GM12878 (cell line): ENCODE results near the gene SMO. TPM values are rescaled to one million over a fixed set of nuclear protein-coding genes. Genes with fewer than 3 reads are reported as not detected.

Source experiments
- ATAC-seq: fragments of 200-7000 bp; cut with Tn5 transposase; 3 replicates; pipeline ENCODE4 v1.9.1; 2020; ENCODE audit warnings: mild to moderate bottlenecking, moderate library complexity
- BruUV-seq: library from RNA; stranded (reverse); fragments of 400-500 nt; replicated peaks from 2 replicates; lab custom pipeline; 2021; lab: Mats Ljungman, UMichigan
- CTCF ChIA-PET: fragments of 300-600 bp; sonication (Branson Sonifier 250); formaldehyde crosslinking; extraction: SDS; loops from one replicate; lab custom pipeline; 2021; ENCODE audit warnings: inconsistent platforms; lab: Yijun Ruan, JAX
- POLR2A ChIA-PET: fragments of 350-600 bp; formaldehyde crosslinking; extraction: SDS; loops from one replicate; lab custom pipeline; 2021; ENCODE audit warnings: inconsistent platforms; lab: Charles Lee
- RAD21 ChIA-PET: fragments of 300-600 bp; sonication (Branson Sonifier 250); formaldehyde crosslinking; loops from one replicate; lab custom pipeline; 2023; ENCODE audit warnings: antibody characterized with exemption; ENCODE audit not compliant: unreplicated experiment; lab: Charles Lee
- SMC1A ChIA-PET: fragments of 300-600 bp; sonication (Branson Sonifier 250); formaldehyde crosslinking; loops from one replicate; lab custom pipeline; 2023; ENCODE audit not compliant: unreplicated experiment, uncharacterized antibody; lab: Charles Lee
- DNase-seq: peaks from one replicate; pipeline ENCODE4 v3.0.0-alpha.2; 2011; ENCODE audit warnings: low read depth, low spot score
- FAIRE-seq: peaks from 3 replicates; lab custom pipeline; 2011; peaks lifted over from hg19 to GRCh38; lab: Jason Lieb, UNC
- H2AFZ ChIP-seq: 2 replicates; pipeline ENCODE4 v1.6.0; 2011; ENCODE audit warnings: low read depth, low read length, control low read depth; ENCODE audit not compliant: control insufficient read depth
- H3K27ac ChIP-seq: 2 replicates; pipeline ENCODE4 v1.5.1; 2011; ENCODE audit warnings: control low read depth; ENCODE audit not compliant: control insufficient read depth, insufficient read depth
- H3K27me3 ChIP-seq, 2 experiments: replicated peaks in 1 of 2; 2 replicates each; pipeline versions ENCODE4 v1.6.0 to v1.6.1; 2011; ENCODE audit warnings: low read length in 1 of 2; ENCODE audit not compliant: control insufficient read depth in 2 of 2, insufficient read depth in 2 of 2
- H3K36me3 ChIP-seq, 2 experiments: 2 replicates each; pipeline ENCODE4 v1.5.1; 2011; ENCODE audit warnings: low read length in 1 of 2; ENCODE audit not compliant: control insufficient read depth in 2 of 2, insufficient read depth in 2 of 2
- H3K4me1 ChIP-seq: 2 replicates; pipeline ENCODE4 v1.6.1; 2011; ENCODE audit warnings: mild to moderate bottlenecking, low read length, moderate library complexity, mixed read lengths; ENCODE audit not compliant: control insufficient read depth, insufficient read depth
- H3K4me2 ChIP-seq: 2 replicates; pipeline ENCODE4 v1.6.0; 2011; ENCODE audit warnings: control low read depth; ENCODE audit not compliant: control insufficient read depth, insufficient read depth
- H3K4me3 ChIP-seq: fragments of 200-600 bp; sonication (generic); 2 replicates; pipeline ENCODE4 v1.5.1; 2016
- H3K79me2 ChIP-seq: 2 replicates; pipeline ENCODE4 v1.6.0; 2011; ENCODE audit warnings: low read length; ENCODE audit not compliant: control insufficient read depth, insufficient read depth
- H3K9ac ChIP-seq: 2 replicates; pipeline ENCODE4 v1.8.0; 2011; ENCODE audit warnings: low read length, control low read depth, mixed read lengths; ENCODE audit not compliant: control insufficient read depth, insufficient read depth
- H3K9me3 ChIP-seq: replicated peaks from 3 replicates; pipeline ENCODE4 v1.5.1; 2011; ENCODE audit warnings: mild to moderate bottlenecking, low read length; ENCODE audit not compliant: control insufficient read depth, insufficient read depth
- H4K20me1 ChIP-seq: 2 replicates; pipeline ENCODE4 v1.6.0; 2011; ENCODE audit not compliant: control insufficient read depth, insufficient read depth
- MTA2 ChIP-seq: fragments of 450-650 bp; IDR thresholded peaks from 2 replicates; pipeline ENCODE4 v1.6.1; 2016; ENCODE audit warnings: low read depth, mild to moderate bottlenecking, moderate library complexity
- POLR2A ChIP-seq: IDR thresholded peaks from 2 replicates; pipeline ENCODE4 v1.6.1; 2011; ENCODE audit warnings: low read depth, mild to moderate bottlenecking, low read length
- POLR2AphosphoS5 ChIP-seq: IDR thresholded peaks from 2 replicates; pipeline ENCODE4 v1.6.1; 2011; ENCODE audit warnings: mild to moderate bottlenecking, low read length, inconsistent platforms
- PRDM15 ChIP-seq: fragments of 450-650 bp; formaldehyde crosslinking; IDR thresholded peaks from 2 replicates; pipeline ENCODE4 v1.4.0; 2020; ENCODE audit warnings: mild to moderate bottlenecking, moderate library complexity
- RCOR1 ChIP-seq: conservative IDR thresholded peaks from 2 replicates; pipeline ENCODE4 v1.6.1; 2012; ENCODE audit warnings: low read depth, low read length, improper control_type of control experiment
- RELA ChIP-seq: fragments of 450-650 bp; IDR thresholded peaks from 2 replicates; pipeline ENCODE4 v1.8.0; 2014; ENCODE audit warnings: borderline replicate concordance; ENCODE audit not compliant: partially characterized antibody
- SREBF2 ChIP-seq: IDR thresholded peaks from 2 replicates; pipeline ENCODE4 v1.6.1; 2012; ENCODE audit warnings: mild to moderate bottlenecking, low read length
- SUZ12 ChIP-seq: fragments of 200-600 bp; sonication (generic); IDR thresholded peaks from one replicate; pipeline ENCODE4 v1.6.1; 2018; ENCODE audit warnings: antibody characterized with exemption, mild to moderate bottlenecking; ENCODE audit not compliant: unreplicated experiment
- TAF1 ChIP-seq: IDR thresholded peaks from 2 replicates; pipeline ENCODE4 v1.6.1; 2011; ENCODE audit warnings: mild to moderate bottlenecking, low read depth, low read length, borderline replicate concordance
- TCF7 ChIP-seq: IDR thresholded peaks from 2 replicates; pipeline ENCODE4 v1.6.1; 2014; ENCODE audit warnings: antibody characterized with exemption, borderline replicate concordance
- ZNF384 ChIP-seq: IDR thresholded peaks from 2 replicates; pipeline ENCODE4 v1.6.1; 2012; ENCODE audit warnings: low read depth, mild to moderate bottlenecking, low read length, improper control_type of control experiment, borderline replicate concordance
- WGBS: methylation state at CpG from one replicate; pipeline ENCODE4 v1.1.6; 2016; ENCODE audit warnings: low lambda C conversion rate; ENCODE audit not compliant: insufficient replicate concordance, insufficient coverage; ENCODE audit errors: missing lambda C conversion rate; 5-methylcytosine and 5-hydroxymethylcytosine counted together
- in situ Hi-C: fragments of 300-500 bp; cut with MboI; formaldehyde crosslinking; loops from 9 replicates; pipeline ENCODE4 v1.14.3; 2018; ENCODE audit warnings: mixed read lengths
- intact Hi-C: fragments of 100-400 bp; cut with micrococcal nuclease; formaldehyde crosslinking; loops from one replicate; pipeline ENCODE4 v1.14.2; 2022; ENCODE audit not compliant: unreplicated experiment
- polyA plus RNA-seq, 11 experiments: library from polyadenylated mRNA; depleted of rRNA in 4 of 11; unstranded in 6 of 11; stranded (reverse) in 5 of 11; fragments of >200 nt; fragmentation: Nextera tagmentation in 4 of 11; fragmentation: Illumina TruSeq in 1 of 11; extraction: Ambion mirVana in 4 of 11; extraction: Trizol in 1 of 11; gene quantifications; 1 replicate in 1 of 11; 2 replicates in 10 of 11; pipeline versions ENCODE4 v1.2.1 to v1.2.3, GENCODE V29; 2011 to 2016; ENCODE audit warnings: inconsistent platforms in 2 of 11, missing spikeins in 2 of 11, low read depth in 1 of 11
- total RNA-seq, 4 experiments: library from RNA; depleted of rRNA in 3 of 4; stranded (reverse); fragments of >200 nt in 3 of 4; fragmentation: Illumina TruSeq in 1 of 4; extraction: Trizol in 1 of 4; gene quantifications; 2 replicates each; pipeline versions ENCODE4 v1.2.1 to v1.2.3, GENCODE V29; 2013 to 2021

The SMO gene
- total and polyA plus RNA-seq, 10 of the 15 experiments (the other 5 are each of a cell fraction or from before 2014, with no cell fraction given) = 0.40 to 11.2 (median 2.6) TPM

GRCh38 chr7:129149511-129149910 is 38.9 kb upstream of the SMO start:
- no peak for ATAC-seq
- no peak overlapping the region for H2AFZ ChIP-seq
- ChIA-PET SMC1A (interaction anchor here (1.4 to 3.6 kb wide), 3 partner anchors 12 to 57 kb away, joined by 3 to 21 read pairs (median 5); no protein-coding TSS in a partner anchor), POLR2A (interaction anchor here (0.7 to 1.9 kb wide), 2 partner anchors 11 to 81 kb away, joined by 3 to 10 read pairs; no protein-coding TSS in a partner anchor), CTCF (interaction anchor here (4.0 kb wide), 1 partner anchor 13 kb away, joined by 50 read pairs; no protein-coding TSS in a partner anchor), RAD21 (interaction anchor here (1.5 to 8.7 kb wide), 2 partner anchors 14 to 57 kb away, joined by 4 to 71 read pairs; no protein-coding TSS in a partner anchor)
- no TSS peak for BruUV-seq
- 75% methylated on average over 8 of the region's 8 CpGs for WGBS
- H3K27ac ChIP-seq = peak overlapping the region; percentile 6; the same call in 1 of the 2 replicates
- H3K9me3 ChIP-seq = no peaks in the 10 kb centered on the region; the same call in 2 of the 3 replicates
- peaks cover 0 to 6% of the 10 kb centered on the region in 2 experiments; a peak in 2 of 4 replicates for H3K36me3 ChIP-seq
- no peaks in the 10 kb centered on the region for H3K27me3 ChIP-seq
- H3K4me3 ChIP-seq = peak overlapping the region; percentile 97; the same call in 1 of the 2 replicates
- in situ Hi-C loops (no loop called here), intact Hi-C loops (loop anchor here (10.0 kb wide), 1 partner anchor 215 kb away; the partner anchor contains the start of gene IRF5)
- H3K79me2 ChIP-seq = peaks cover 82% of the 10 kb centered on the region
- TF ChIP-seq TAF1 (no peak), ZNF384 (peak; percentile 16; the same call in 1 of the 2 replicates)
- H3K4me1 ChIP-seq = peaks cover 33% of the 10 kb centered on the region
- peak overlapping the region; percentile 11; the same call in 1 of the 2 replicates for H3K4me2 ChIP-seq
- no peaks in the 10 kb centered on the region; the same call in 1 of the 2 replicates for H4K20me1 ChIP-seq
- DNase-seq = no peak
- FAIRE-seq = no peak
- 0 out of 2 replicates have a peak overlapping the region, but pooled peaks have one; percentile 7 for H3K9ac ChIP-seq

GRCh38 chr7:129150199-129150996 is 38.0 kb upstream of the SMO start:
- intact Hi-C loops = no loop called here
- peaks cover 33% of the 10 kb centered on the region for H3K4me1 ChIP-seq
- TF ChIP-seq PRDM15 (no peak), TCF7 (no peak), POLR2A (peak; percentile 26; the same call in 1 of the 2 replicates), MTA2 (no peak), RELA (no peak), SREBF2 (no peak), POLR2AphosphoS5 (peak; percentile 16), SUZ12 (no peak), RCOR1 (no peak)
- H3K9me3 ChIP-seq = no peaks in the 10 kb centered on the region; the same call in 2 of the 3 replicates
- H3K4me2 ChIP-seq = peak overlapping the region; percentile 47; the same call in 1 of the 2 replicates
- in situ Hi-C loops = no loop called here
- no peak for DNase-seq
- ChIA-PET CTCF (interaction anchor here (0.6 to 4.0 kb wide), 3 partner anchors 12 to 64 kb away, joined by 3 to 50 read pairs (median 6); no protein-coding TSS in a partner anchor), RAD21 (interaction anchor here (1.2 to 8.7 kb wide), 4 partner anchors 9 to 194 kb away, joined by 3 to 71 read pairs (median 4); no protein-coding TSS in a partner anchor), POLR2A (interaction anchor here (0.7 to 1.9 kb wide), 5 partner anchors 10 to 28 kb away, joined by 3 to 12 read pairs (median 3); no protein-coding TSS in a partner anchor), SMC1A (interaction anchor here (1.0 to 3.6 kb wide), 12 partner anchors 11 to 77 kb away, joined by 3 to 21 read pairs (median 4); no protein-coding TSS in a partner anchor)
- H3K36me3 ChIP-seq = peaks cover 0 to 6% of the 10 kb centered on the region in 2 experiments; a peak in 2 of 4 replicates
- no TSS peak for BruUV-seq
- 87% methylated on average over 8 of the region's 8 CpGs for WGBS
- FAIRE-seq = no peak
- no peak overlapping the region for H3K9ac ChIP-seq
- no peak overlapping the region for H3K4me3 ChIP-seq
- no peaks in the 10 kb centered on the region for H3K27me3 ChIP-seq
- no peak for ATAC-seq
- peak overlapping the region; percentile 21 for H3K27ac ChIP-seq
- no peaks in the 10 kb centered on the region; the same call in 1 of the 2 replicates for H4K20me1 ChIP-seq
- peaks cover 77% of the 10 kb centered on the region for H3K79me2 ChIP-seq
- H2AFZ ChIP-seq = no peak overlapping the region
